GM19455 (cell line): Measurements from ENCODE around the gene SPTBN5.

Experiments used
- ATAC-seq: cut with Tn5 transposase; IDR thresholded peaks from one replicate; pipeline ENCODE4 v1.9.1; 2021; ENCODE audit not compliant: unreplicated experiment

Gene SPTBN5

GRCh38 chr15:41926185-41927056, 32.6 kb upstream of the SPTBN5 start:
- ATAC-seq = no peak

- no peak for ATAC-seq
Observed at GRCh38 chr15:41925086-41925608, 31.3 kb upstream of the SPTBN5 start.

- no peak for ATAC-seq
Observed at GRCh38 chr15:41923401-41923997, 29.6 kb upstream of the SPTBN5 start.

GRCh38 chr15:41922353-41922752, 28.5 kb upstream of the SPTBN5 start:
- ATAC-seq = no peak

GRCh38 chr15:41921639-41922038, 27.8 kb upstream of the SPTBN5 start:
- no peak for ATAC-seq

- no peak for ATAC-seq
Observed at GRCh38 chr15:41921167-41921566, 27.3 kb upstream of the SPTBN5 start.

- ATAC-seq = no peak
Observed at GRCh38 chr15:41919954-41920538, 26.2 kb upstream of the SPTBN5 start.

GRCh38 chr15:41919201-41919820, 25.5 kb upstream of the SPTBN5 start:
- no peak for ATAC-seq

GRCh38 chr15:41918506-41919126, 24.8 kb upstream of the SPTBN5 start:
- ATAC-seq = no peak

- no peak for ATAC-seq
Observed at GRCh38 chr15:41917767-41918430, 24.0 kb upstream of the SPTBN5 start.

- no peak for ATAC-seq
Observed at GRCh38 chr15:41915255-41915994, 21.6 kb upstream of the SPTBN5 start.

- no peak for ATAC-seq
Observed at GRCh38 chr15:41914411-41914810, 20.6 kb upstream of the SPTBN5 start.

- no peak for ATAC-seq
Observed at GRCh38 chr15:41913256-41913655, 19.4 kb upstream of the SPTBN5 start.

GRCh38 chr15:41911691-41912345, 18.0 kb upstream of the SPTBN5 start:
- no peak for ATAC-seq

GRCh38 chr15:41908736-41909461, 15.0 kb upstream of the SPTBN5 start:
- no peak for ATAC-seq

GRCh38 chr15:41907141-41907540, 13.3 kb upstream of the SPTBN5 start:
- no peak for ATAC-seq

GRCh38 chr15:41906608-41907007, 12.8 kb upstream of the SPTBN5 start:
- ATAC-seq = no peak

- ATAC-seq = no peak
Observed at GRCh38 chr15:41905036-41905793, 11.4 kb upstream of the SPTBN5 start.
